SJCRH30 (cell line): ENCODE results near the gene ZNF124. TPM values are rescaled to one million over a fixed set of nuclear protein-coding genes. Genes with fewer than 3 reads are reported as not detected.
"Not testable (repeated sequence)": the region's sequence is repeated elsewhere in the genome, so short reads cannot be mapped to it uniquely, and the experiment has no call there.

ENCODE experiments used
- DNase-seq, 2 experiments: peaks; one replicate each; pipeline ENCODE4 v3.0.0-alpha.2; 2015 to 2020
- H3K27ac ChIP-seq: fragments of 250-450 bp; sonication (Bioruptor Pico); 2 replicates; pipeline ENCODE4 v1.5.1; 2020; ENCODE audit warnings: mild to moderate bottlenecking, moderate library complexity
- H3K27me3 ChIP-seq: fragments of 250-450 bp; sonication (Bioruptor Pico); 2 replicates; pipeline ENCODE4 v1.5.1; 2020; ENCODE audit warnings: mild to moderate bottlenecking, moderate library complexity
- H3K36me3 ChIP-seq: fragments of 250-450 bp; sonication (Bioruptor Pico); 2 replicates; pipeline ENCODE4 v1.5.1; 2020; ENCODE audit warnings: mild to moderate bottlenecking, moderate library complexity
- H3K4me1 ChIP-seq: fragments of 250-450 bp; sonication (Bioruptor Pico); 2 replicates; pipeline ENCODE4 v1.5.1; 2020; ENCODE audit warnings: mild to moderate bottlenecking, moderate library complexity
- H3K4me3 ChIP-seq: fragments of 250-450 bp; sonication (Bioruptor Pico); 2 replicates; pipeline ENCODE4 v1.5.1; 2020; ENCODE audit warnings: mild to moderate bottlenecking, moderate library complexity
- H3K9me3 ChIP-seq: fragments of 250-450 bp; sonication (Bioruptor Pico); replicated peaks from 2 replicates; pipeline ENCODE4 v1.5.1; 2020; ENCODE audit warnings: mild to moderate bottlenecking, moderate library complexity
- total RNA-seq: library from RNA; depleted of rRNA; stranded (reverse); fragments of >200 nt; shearing (Covaris generic); gene quantifications from 2 replicates; pipeline ENCODE4 v1.2.3, GENCODE V29; 2014

The ZNF124 gene
- total RNA-seq, 1 experiment from 2014 or later: 74.6 TPM

GRCh38 chr1:247145279-247145678 lies 26.5 kb downstream of the ZNF124 start:
- H3K4me1 ChIP-seq: no peaks in the 10 kb centered on the region
- no peak overlapping the region for H3K27ac ChIP-seq
- no peak overlapping the region for H3K4me3 ChIP-seq
- DNase-seq: no peak
- peaks cover 14% of the 10 kb centered on the region for H3K9me3 ChIP-seq
- no peaks in the 10 kb centered on the region for H3K27me3 ChIP-seq
- peaks cover 44% of the 10 kb centered on the region for H3K36me3 ChIP-seq

DNA sequence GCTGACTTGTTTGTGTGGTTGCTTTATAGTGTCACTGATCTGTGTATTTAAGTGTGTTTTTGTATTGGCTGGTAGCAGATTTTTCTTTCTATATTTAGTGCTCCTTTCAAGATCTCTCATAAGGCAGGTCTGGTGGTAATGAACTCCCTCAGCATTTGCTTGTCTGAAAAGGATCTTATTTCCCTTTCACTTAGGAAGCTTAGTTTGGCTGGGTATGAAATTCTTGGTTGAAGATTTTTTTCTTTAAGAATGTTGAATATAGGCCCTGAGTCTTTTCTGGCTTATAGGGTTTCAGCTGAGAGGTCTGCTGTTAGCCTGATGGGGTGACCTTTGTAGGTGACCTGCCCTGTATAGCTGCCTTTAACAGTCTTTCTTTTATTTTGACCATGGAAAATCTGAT lies 32.3 kb downstream of the ZNF124 start:
- peaks cover 22% of the 10 kb centered on the region for H3K36me3 ChIP-seq
- not testable (repeated sequence) for H3K27ac ChIP-seq, DNase-seq, H3K4me1 ChIP-seq, H3K4me3 ChIP-seq, H3K27me3 ChIP-seq
- peaks cover 24% of the 10 kb centered on the region for H3K9me3 ChIP-seq

DNA sequence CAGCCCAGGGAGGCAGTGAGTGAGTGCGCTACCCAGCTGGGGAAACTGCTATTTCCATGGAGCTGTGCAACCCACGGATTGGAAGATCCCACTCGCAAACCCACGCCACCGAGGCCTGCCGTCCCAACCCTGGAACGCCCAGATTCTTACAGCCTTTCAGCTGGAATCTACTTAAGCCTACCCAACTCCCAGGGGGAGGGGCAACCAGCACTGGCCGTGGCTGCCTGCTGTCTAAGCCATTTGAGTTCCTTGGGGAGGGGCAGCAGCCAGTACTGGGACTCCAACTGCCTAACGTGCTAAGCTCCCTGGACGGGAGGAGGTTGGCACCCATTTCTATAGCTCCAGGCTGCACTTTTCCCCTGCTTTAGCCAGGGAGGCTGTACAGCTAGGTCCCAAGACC lies 40.6 kb downstream of the ZNF124 start:
- Histone ChIP-seq H3K4me1 (no peaks in the 10 kb centered on the region), H3K9me3 (peaks cover 24% of the 10 kb centered on the region), H3K4me3 (no peak overlapping the region), H3K27ac (no peak overlapping the region), H3K27me3 (no peaks in the 10 kb centered on the region), H3K36me3 (peaks cover 23% of the 10 kb centered on the region)
- DNase-seq: no peak

DNA sequence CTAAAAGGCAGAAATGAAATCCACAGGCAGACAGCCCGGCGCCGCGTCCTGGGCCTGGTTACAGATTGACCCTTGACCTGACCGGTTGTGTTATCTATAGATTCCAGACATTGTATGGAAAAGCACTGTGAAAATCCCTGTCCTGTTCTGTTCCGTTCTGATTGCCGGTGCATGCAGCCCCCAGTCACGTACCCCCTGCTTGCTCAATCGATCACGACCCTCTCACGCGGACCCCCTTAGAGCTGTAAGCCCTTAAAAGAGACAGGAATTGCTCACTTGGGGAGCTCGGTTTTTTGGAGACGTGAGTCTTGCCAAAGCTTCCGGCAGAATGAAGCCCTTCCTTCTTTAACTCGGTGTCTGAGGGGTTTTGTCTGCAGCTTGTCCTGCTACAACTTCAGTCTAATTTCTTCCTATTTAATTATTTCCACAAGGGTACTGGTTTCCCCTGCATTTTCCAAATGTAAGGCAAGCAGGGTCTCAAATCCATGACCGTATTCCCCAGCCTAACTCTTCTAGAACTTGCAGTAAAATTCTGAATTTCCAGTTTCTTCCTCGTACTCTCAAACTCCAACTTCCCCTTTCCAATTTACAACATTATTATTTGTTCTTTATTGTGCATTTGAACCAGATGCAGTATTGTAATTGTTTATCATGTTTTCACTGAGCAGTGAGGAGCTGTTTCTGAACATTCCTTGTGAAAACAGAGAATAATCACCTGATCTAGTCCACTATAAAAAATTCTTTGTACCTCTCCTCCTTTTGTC lies 44.1 kb downstream of the ZNF124 start:
- H3K4me3 ChIP-seq: peak overlapping the region; percentile 48
- not testable (repeated sequence) for DNase-seq, H3K27ac ChIP-seq

DNA sequence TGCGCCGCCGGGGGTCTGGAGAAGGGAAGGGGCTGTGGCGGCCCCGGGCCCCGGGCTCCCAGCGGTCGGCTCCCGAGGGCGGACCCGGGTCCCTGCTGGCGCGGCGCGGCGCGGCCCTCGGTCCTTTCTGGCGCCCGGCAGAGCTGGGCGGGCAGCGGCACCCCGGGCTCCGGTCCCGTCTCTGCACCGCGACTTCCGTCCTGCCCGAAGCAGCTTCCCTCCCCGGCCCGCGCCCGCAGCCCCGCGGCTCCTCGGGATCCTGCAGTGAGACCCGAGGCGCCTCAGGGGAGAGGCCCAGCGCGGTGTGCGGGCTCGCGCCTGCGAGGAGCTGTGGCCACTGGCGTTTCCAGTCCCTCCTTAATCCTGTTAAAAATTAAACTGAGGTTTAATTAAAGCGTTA lies 45.2 kb downstream of the ZNF124 start:
- H3K4me3 ChIP-seq, H3K4me1 ChIP-seq, DNase-seq, H3K9me3 ChIP-seq, H3K27me3 ChIP-seq, H3K27ac ChIP-seq: not testable (repeated sequence)
- H3K36me3 ChIP-seq: peaks cover 16% of the 10 kb centered on the region

More for the DNA sequence above, 44.1 kb downstream of the ZNF124 start:
- peaks cover 23% of the 10 kb centered on the region for H3K36me3 ChIP-seq
- not testable (repeated sequence) for H3K27me3 ChIP-seq, H3K9me3 ChIP-seq, H3K4me1 ChIP-seq

GRCh38 chr1:247126166-247126565 lies 45.7 kb downstream of the ZNF124 start:
- not testable (repeated sequence) for DNase-seq, H3K27ac ChIP-seq, H3K4me1 ChIP-seq, H3K27me3 ChIP-seq, H3K4me3 ChIP-seq, H3K9me3 ChIP-seq
- peaks cover 11% of the 10 kb centered on the region for H3K36me3 ChIP-seq

- DNase-seq: no peak
- Histone ChIP-seq H3K27ac (no peak overlapping the region), H3K4me3 (no peak overlapping the region), H3K27me3 (no peaks in the 10 kb centered on the region), H3K36me3 (no peaks in the 10 kb centered on the region), H3K9me3 (0 out of 2 replicates have a peak, but pooled peaks cover 4% of the 10 kb centered on the region), H3K4me1 (no peaks in the 10 kb centered on the region)
These were observed 50.4 kb downstream of the ZNF124 start for GRCh38 chr1:247121382-247121781.

- H3K36me3 ChIP-seq, H3K9me3 ChIP-seq, DNase-seq, H3K4me1 ChIP-seq, H3K4me3 ChIP-seq, H3K27me3 ChIP-seq, H3K27ac ChIP-seq: not testable (repeated sequence)
These were observed 51.5 kb downstream of the ZNF124 start for GRCh38 chr1:247120408-247120668.

GRCh38 chr1:247119600-247120407 lies 52.0 kb downstream of the ZNF124 start:
- no peak for DNase-seq
- Histone ChIP-seq H3K27ac (no peak overlapping the region), H3K4me1 (no peaks in the 10 kb centered on the region), H3K9me3 (no peaks in the 10 kb centered on the region), H3K4me3 (no peak overlapping the region), H3K36me3 (no peaks in the 10 kb centered on the region), H3K27me3 (no peaks in the 10 kb centered on the region)

GRCh38 chr1:247118946-247119446 lies 52.8 kb downstream of the ZNF124 start:
- peak; percentile 31 to 44 for DNase-seq

GRCh38 chr1:247115545-247115944 lies 56.3 kb downstream of the ZNF124 start:
- Histone ChIP-seq H3K27me3 (no peaks in the 10 kb centered on the region), H3K36me3 (no peaks in the 10 kb centered on the region), H3K27ac (no peak overlapping the region), H3K9me3 (no peaks in the 10 kb centered on the region), H3K4me1 (no peaks in the 10 kb centered on the region), H3K4me3 (no peak overlapping the region)
- DNase-seq: no peak

More at GRCh38 chr1:247118946-247119446, 52.8 kb downstream of the ZNF124 start:
- Histone ChIP-seq H3K27me3 (no peaks in the 10 kb centered on the region), H3K4me1 (no peaks in the 10 kb centered on the region), H3K4me3 (no peak overlapping the region), H3K27ac (no peak overlapping the region), H3K36me3 (no peaks in the 10 kb centered on the region), H3K9me3 (no peaks in the 10 kb centered on the region)

- no peak for DNase-seq
- no peaks in the 10 kb centered on the region for H3K9me3 ChIP-seq
- H3K27ac ChIP-seq: no peak overlapping the region
- H3K4me1 ChIP-seq: no peaks in the 10 kb centered on the region
- H3K27me3 ChIP-seq: no peaks in the 10 kb centered on the region
- no peaks in the 10 kb centered on the region for H3K36me3 ChIP-seq
- H3K4me3 ChIP-seq: no peak overlapping the region
These were observed 56.7 kb downstream of the ZNF124 start for GRCh38 chr1:247115141-247115510.

DNA sequence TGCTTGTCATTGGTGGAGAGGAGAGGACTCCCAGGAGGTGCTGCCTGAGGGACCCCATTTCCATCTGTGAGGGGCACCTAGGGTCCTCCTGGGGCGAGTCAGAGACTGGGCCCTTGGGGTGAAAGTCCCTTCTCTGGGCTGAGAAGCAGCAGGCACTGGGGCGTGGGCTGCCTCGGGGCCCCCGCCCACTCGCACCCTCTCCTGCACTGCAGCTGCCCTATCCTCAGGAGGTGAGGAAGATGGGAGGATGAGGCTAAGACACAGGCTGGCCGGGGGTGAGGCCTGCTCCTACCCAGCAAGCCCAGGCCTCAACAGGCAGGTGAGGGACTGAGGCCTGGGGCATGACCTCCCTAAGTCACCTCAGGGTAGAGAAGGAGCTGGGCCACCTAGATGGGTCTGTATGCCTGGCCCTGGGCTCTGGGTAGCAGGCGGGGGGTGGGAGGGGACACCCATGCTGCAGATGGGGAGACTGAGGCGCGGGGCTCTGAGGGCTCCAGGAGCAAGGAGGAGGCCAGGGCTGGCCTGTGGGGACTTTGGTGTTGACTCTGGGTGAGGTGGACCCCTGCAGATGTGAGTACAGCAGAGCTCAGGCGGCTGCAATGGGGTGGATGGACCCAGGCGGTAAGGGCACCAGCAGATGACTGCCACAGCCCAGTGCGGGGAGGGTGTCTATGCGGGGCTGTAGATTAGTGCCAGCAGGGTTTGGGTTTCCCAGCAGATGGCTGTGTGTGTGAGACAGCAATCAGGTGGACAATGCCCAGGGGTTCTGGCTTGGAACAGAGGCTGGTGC lies 57.3 kb downstream of the ZNF124 start:
- H3K27me3 ChIP-seq: no peaks in the 10 kb centered on the region
- DNase-seq: no peak
- H3K27ac ChIP-seq: no peak overlapping the region
- no peak overlapping the region for H3K4me3 ChIP-seq
- H3K36me3 ChIP-seq: no peaks in the 10 kb centered on the region
- no peaks in the 10 kb centered on the region for H3K4me1 ChIP-seq
- no peaks in the 10 kb centered on the region for H3K9me3 ChIP-seq

DNA sequence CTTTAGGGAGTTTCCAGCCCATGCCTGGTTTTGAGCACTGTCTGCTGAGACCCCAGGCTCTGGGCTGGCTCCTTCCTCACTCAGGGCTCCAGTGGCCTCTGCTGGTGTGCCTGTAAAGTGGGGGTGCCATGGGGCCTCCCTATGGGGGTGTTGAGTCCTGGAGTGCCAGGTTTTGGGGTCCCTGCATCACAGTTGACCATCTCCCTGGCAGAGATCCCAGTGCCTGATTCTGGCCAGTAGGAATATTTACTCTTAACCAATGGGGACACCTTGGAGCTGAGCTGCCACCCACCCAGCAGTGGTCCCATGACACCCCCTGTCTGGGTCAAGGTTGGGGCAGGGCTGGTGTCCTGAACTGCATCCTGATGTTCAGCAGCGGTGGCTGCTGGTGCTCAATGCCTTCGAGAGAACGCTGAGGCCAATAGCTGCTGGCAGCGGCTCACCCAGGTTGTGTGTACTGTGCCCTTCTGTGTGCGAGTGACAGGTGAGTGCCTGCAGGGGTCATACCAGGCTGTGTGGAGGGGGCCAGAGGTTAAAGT lies 58.0 kb downstream of the ZNF124 start:
- no peaks in the 10 kb centered on the region for H3K27me3 ChIP-seq
- no peak overlapping the region for H3K4me3 ChIP-seq
- no peaks in the 10 kb centered on the region for H3K4me1 ChIP-seq
- H3K9me3 ChIP-seq: no peaks in the 10 kb centered on the region
- H3K27ac ChIP-seq: no peak overlapping the region
- no peaks in the 10 kb centered on the region for H3K36me3 ChIP-seq
- DNase-seq: no peak

GRCh38 chr1:247113094-247113497 lies 58.7 kb downstream of the ZNF124 start:
- DNase-seq: peak; percentile 38 to 40
- Histone ChIP-seq H3K27ac (no peak overlapping the region), H3K9me3 (no peaks in the 10 kb centered on the region), H3K27me3 (no peaks in the 10 kb centered on the region), H3K4me1 (no peaks in the 10 kb centered on the region), H3K36me3 (no peaks in the 10 kb centered on the region), H3K4me3 (no peak overlapping the region)
